ENCODE data around the gene FAF1. TPM values are rescaled to one million over a fixed set of nuclear protein-coding genes. Genes with fewer than 3 reads are reported as not detected.

Gene FAF1
- total RNA-seq, 2 donors from 2014 or later = 17.8 to 27.5 TPM

DNA sequence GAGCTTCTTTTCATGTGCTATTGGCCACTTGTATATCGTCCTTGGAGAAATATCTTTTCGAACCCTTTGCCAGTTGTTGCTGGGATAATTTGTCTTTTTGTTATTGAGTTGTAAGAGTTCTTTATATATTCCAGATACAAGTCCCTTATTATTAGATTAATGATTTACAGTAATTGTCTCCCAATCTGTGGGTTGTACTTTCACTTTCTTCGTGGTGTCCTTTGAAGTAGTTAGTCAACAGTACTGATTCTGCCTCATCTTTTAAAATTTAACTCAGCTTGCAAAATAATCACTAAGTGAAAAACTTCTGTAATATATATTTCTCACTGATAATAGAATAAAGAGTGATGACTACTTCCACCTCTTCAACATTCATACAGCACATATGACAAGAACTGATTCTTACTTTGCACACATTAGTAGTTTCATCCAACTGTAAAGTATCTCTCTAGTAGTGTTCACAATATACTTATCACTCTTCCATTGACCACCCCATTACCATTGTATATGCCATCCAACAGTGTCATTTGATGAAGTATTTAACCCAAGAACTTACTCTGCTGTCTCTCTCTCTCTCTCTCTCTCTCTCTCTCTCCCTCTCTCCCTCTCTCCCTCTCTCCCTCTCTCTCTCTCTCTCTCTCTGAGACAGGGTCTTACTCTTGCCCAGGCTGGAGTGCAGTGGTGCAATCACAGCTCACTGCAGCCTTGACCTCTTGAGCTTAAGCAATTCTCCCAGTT lies 432.6 kb downstream of the FAF1 start:
- Histone ChIP-seq H3K9me3 (no peaks in the 10 kb centered on the region), H3K4me1 (no peaks in the 10 kb centered on the region), H3K27me3 (no peaks in the 10 kb centered on the region), H3K4me3 (no peak overlapping the region), H3K36me3 (replicated peaks in 1 of 2; ENCODE audit: insufficient read depth in 1 of 2, low read depth in 2 of 2) (no peaks in the 10 kb centered on the region), H3K27ac (no peak overlapping the region)
- TF ChIP-seq, protein P1, sequence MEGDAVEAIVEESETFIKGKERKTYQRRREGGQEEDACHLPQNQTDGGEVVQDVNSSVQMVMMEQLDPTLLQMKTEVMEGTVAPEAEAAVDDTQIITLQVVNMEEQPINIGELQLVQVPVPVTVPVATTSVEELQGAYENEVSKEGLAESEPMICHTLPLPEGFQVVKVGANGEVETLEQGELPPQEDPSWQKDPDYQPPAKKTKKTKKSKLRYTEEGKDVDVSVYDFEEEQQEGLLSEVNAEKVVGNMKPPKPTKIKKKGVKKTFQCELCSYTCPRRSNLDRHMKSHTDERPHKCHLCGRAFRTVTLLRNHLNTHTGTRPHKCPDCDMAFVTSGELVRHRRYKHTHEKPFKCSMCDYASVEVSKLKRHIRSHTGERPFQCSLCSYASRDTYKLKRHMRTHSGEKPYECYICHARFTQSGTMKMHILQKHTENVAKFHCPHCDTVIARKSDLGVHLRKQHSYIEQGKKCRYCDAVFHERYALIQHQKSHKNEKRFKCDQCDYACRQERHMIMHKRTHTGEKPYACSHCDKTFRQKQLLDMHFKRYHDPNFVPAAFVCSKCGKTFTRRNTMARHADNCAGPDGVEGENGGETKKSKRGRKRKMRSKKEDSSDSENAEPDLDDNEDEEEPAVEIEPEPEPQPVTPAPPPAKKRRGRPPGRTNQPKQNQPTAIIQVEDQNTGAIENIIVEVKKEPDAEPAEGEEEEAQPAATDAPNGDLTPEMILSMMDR (IDR thresholded peaks at IDR 0.05) = no peak
- TF ChIP-seq POLR2A (IDR thresholded peaks at IDR 0.05) = no peak
- WGBS, 2 donors = 77 to 82% methylated on average over 3 of the region's 3 CpGs
- ATAC-seq = no peak
- intact Hi-C loops (cut with DNase I) = no loop called here
- no peak for DNase-seq

- no peaks in the 10 kb centered on the region for H3K27me3 ChIP-seq
- 100% methylated on average over 1 of the region's 1 CpG for WGBS, 2 donors
Measured at GRCh38 chr1:50526431-50526830, 433.6 kb downstream of the FAF1 start.

GRCh38 chr1:50523548-50523947 lies 436.5 kb downstream of the FAF1 start:
- intact Hi-C loops (cut with DNase I) = no loop called here
- WGBS, 2 donors = 93 to 97% methylated on average over 3 of the region's 3 CpGs
- TF ChIP-seq POLR2A (IDR thresholded peaks at IDR 0.05) = no peak
- TF ChIP-seq, protein P1 (IDR thresholded peaks at IDR 0.05) = no peak
- H3K27me3 ChIP-seq = no peaks in the 10 kb centered on the region
- ATAC-seq (no peak), DNase-seq (no peak)
- no peaks in the 10 kb centered on the region for H3K4me1 ChIP-seq
- no peaks in the 10 kb centered on the region for H3K36me3 ChIP-seq (replicated peaks in 1 of 2; ENCODE audit: insufficient read depth in 1 of 2, low read depth in 2 of 2)
- no peak overlapping the region for H3K4me3 ChIP-seq
- H3K27ac ChIP-seq = no peak overlapping the region
- H3K9me3 ChIP-seq = no peaks in the 10 kb centered on the region

More at GRCh38 chr1:50526431-50526830, 433.6 kb downstream of the FAF1 start:
- TF ChIP-seq, protein P1 (IDR thresholded peaks at IDR 0.05) = no peak
- no peak for TF ChIP-seq POLR2A (IDR thresholded peaks at IDR 0.05)
- intact Hi-C loops (cut with DNase I) = no loop called here
- no peaks in the 10 kb centered on the region for H3K36me3 ChIP-seq (replicated peaks in 1 of 2; ENCODE audit: insufficient read depth in 1 of 2, low read depth in 2 of 2)
- H3K4me1 ChIP-seq = no peaks in the 10 kb centered on the region
- no peak overlapping the region for H3K4me3 ChIP-seq
- no peaks in the 10 kb centered on the region for H3K9me3 ChIP-seq
- H3K27ac ChIP-seq = no peak overlapping the region
- ATAC-seq = no peak
- DNase-seq = no peak

DNA sequence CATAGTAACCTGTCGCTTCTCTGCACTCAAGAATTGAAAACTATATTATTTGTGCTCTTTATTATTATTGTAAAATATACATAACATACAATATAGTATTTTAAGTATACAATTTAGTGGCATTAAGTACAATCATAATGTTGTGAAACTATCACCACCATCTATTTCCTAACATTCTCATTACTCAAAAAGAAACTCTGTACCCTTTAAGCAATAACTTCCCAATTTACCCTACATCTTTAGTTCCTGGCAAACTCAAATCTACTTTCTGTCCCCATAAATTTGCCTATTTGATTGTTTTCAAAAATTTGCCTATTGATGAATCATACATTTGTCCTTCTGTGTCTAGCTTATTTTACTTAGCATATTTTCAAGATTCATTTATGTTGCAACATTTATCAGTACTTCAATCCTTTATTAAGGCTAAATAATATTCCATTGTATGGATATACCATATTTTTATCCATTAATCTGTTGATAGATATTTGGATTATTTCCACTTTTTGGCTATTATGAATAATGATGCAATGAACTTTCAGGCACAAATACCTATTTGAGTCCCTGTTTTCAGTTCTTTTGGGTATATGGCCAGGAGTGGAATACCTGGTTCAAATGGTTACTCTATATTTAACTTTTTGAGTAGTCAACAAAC lies 437.2 kb downstream of the FAF1 start:
- intact Hi-C loops (cut with DNase I) = no loop called here
- no peak for TF ChIP-seq POLR2A (IDR thresholded peaks at IDR 0.05)
- TF ChIP-seq, protein P1 (IDR thresholded peaks at IDR 0.05) = no peak
- no peaks in the 10 kb centered on the region for H3K36me3 ChIP-seq (replicated peaks in 1 of 2; ENCODE audit: insufficient read depth in 1 of 2, low read depth in 2 of 2)
- DNase-seq (no peak), ATAC-seq (no peak)
- H3K4me1 ChIP-seq = no peaks in the 10 kb centered on the region
- WGBS, 2 donors = 97 to 98% methylated on average over 1 of the region's 1 CpG
- no peak overlapping the region for H3K4me3 ChIP-seq
- H3K9me3 ChIP-seq = no peaks in the 10 kb centered on the region
- no peaks in the 10 kb centered on the region for H3K27me3 ChIP-seq
- H3K27ac ChIP-seq = no peak overlapping the region
